ENCODE results near the gene LAMB1.

- TF ChIP-seq CTCF (IDR thresholded peaks at IDR 0.05; ENCODE audit: insufficient read depth, low read length, poor library complexity, severe bottlenecking) (no peak), EZH2phosphoT487 (conservative IDR thresholded peaks at IDR 0.05; ENCODE audit: low read length) (no peak)
Measured at GRCh38 chr7:107967420-107967819, 35.5 kb downstream of the LAMB1 start.
